ENCODE measurements around the gene MVK. TPM values are rescaled to one million over a fixed set of nuclear protein-coding genes. Genes with fewer than 3 reads are reported as not detected.

The MVK gene
- total RNA-seq, 1 donor from 2014 or later: 12.4 TPM

GRCh38 chr12:109625131-109625559, 51.6 kb downstream of the MVK start:
- Histone ChIP-seq H3K36me3 (ENCODE audit: insufficient read depth, low read length) (no peaks in the 10 kb centered on the region), H3K4me1 (ENCODE audit: insufficient read depth, low read length) (no peaks in the 10 kb centered on the region), H4K20me1 (ENCODE audit: insufficient read depth, low read length) (no peaks in the 10 kb centered on the region), H3K79me2 (ENCODE audit: insufficient read depth, low read length) (no peaks in the 10 kb centered on the region), H3K4me2 (ENCODE audit: low read length) (no peak overlapping the region), H3K9me3 (ENCODE audit: insufficient read depth, low read depth, low read length) (no peaks in the 10 kb centered on the region), H3K27ac (ENCODE audit: low read depth, low read length) (no peak overlapping the region), H3K4me3 (ENCODE audit: insufficient read depth, low read depth, low read length) (no peak overlapping the region), H3K9ac (ENCODE audit: low read length) (no peak overlapping the region), H2AFZ (ENCODE audit: low read depth, low read length) (no peak overlapping the region), H3K27me3 (ENCODE audit: insufficient read depth, low read length) (peaks cover 31% of the 10 kb centered on the region)
- peak; percentile 19 for DNase-seq (ENCODE audit: low read depth)
- H3K27me3 Mint-ChIP-seq (ENCODE audit: low read depth, unreplicated experiment): peaks cover 22% of the 10 kb centered on the region
- H3K4me3 Mint-ChIP-seq (ENCODE audit: unreplicated experiment): no peak overlapping the region
- no peaks in the 10 kb centered on the region for H3K9me3 Mint-ChIP-seq (ENCODE audit: unreplicated experiment)
- peaks cover 1% of the 10 kb centered on the region for H3K4me1 Mint-ChIP-seq (ENCODE audit: low read depth, unreplicated experiment)
- TF ChIP-seq EZH2 (IDR thresholded peaks at IDR 0.05; ENCODE audit: insufficient read depth, low read length): no peak
- no peak for TF ChIP-seq CTCF (IDR thresholded peaks at IDR 0.05; ENCODE audit: insufficient read depth, low read depth, low read length)
- H3K27ac Mint-ChIP-seq (ENCODE audit: unreplicated experiment): no peak overlapping the region
- no peaks in the 10 kb centered on the region for H3K36me3 Mint-ChIP-seq (ENCODE audit: low read depth, unreplicated experiment)
- FAIRE-seq: no peak

- Histone ChIP-seq H3K4me3 (ENCODE audit: insufficient read depth, low read depth, low read length) (no peak overlapping the region), H3K9ac (ENCODE audit: low read length) (no peak overlapping the region), H3K9me3 (ENCODE audit: insufficient read depth, low read depth, low read length) (no peaks in the 10 kb centered on the region), H3K4me2 (ENCODE audit: low read length) (no peak overlapping the region), H3K4me1 (ENCODE audit: insufficient read depth, low read length) (no peaks in the 10 kb centered on the region), H3K27me3 (ENCODE audit: insufficient read depth, low read length) (peaks cover 30% of the 10 kb centered on the region), H4K20me1 (ENCODE audit: insufficient read depth, low read length) (no peaks in the 10 kb centered on the region), H3K36me3 (ENCODE audit: insufficient read depth, low read length) (no peaks in the 10 kb centered on the region), H3K27ac (ENCODE audit: low read depth, low read length) (no peak overlapping the region), H3K79me2 (ENCODE audit: insufficient read depth, low read length) (no peaks in the 10 kb centered on the region), H2AFZ (ENCODE audit: low read depth, low read length) (no peak overlapping the region)
- H3K9me3 Mint-ChIP-seq (ENCODE audit: unreplicated experiment): no peaks in the 10 kb centered on the region
- FAIRE-seq (no peak), DNase-seq (ENCODE audit: low read depth) (no peak)
- H3K4me1 Mint-ChIP-seq (ENCODE audit: low read depth, unreplicated experiment): peaks cover 1% of the 10 kb centered on the region
- H3K27me3 Mint-ChIP-seq (ENCODE audit: low read depth, unreplicated experiment): peaks cover 20% of the 10 kb centered on the region
- H3K36me3 Mint-ChIP-seq (ENCODE audit: low read depth, unreplicated experiment): no peaks in the 10 kb centered on the region
- no peak overlapping the region for H3K27ac Mint-ChIP-seq (ENCODE audit: unreplicated experiment)
- no peak for TF ChIP-seq CTCF (IDR thresholded peaks at IDR 0.05; ENCODE audit: insufficient read depth, low read depth, low read length)
- no peak for TF ChIP-seq EZH2 (IDR thresholded peaks at IDR 0.05; ENCODE audit: insufficient read depth, low read length)
- H3K4me3 Mint-ChIP-seq (ENCODE audit: unreplicated experiment): no peak overlapping the region
Observed at GRCh38 chr12:109625749-109626377, 52.3 kb downstream of the MVK start.

- H3K9me3 Mint-ChIP-seq (ENCODE audit: unreplicated experiment): no peaks in the 10 kb centered on the region
- no peak for DNase-seq (ENCODE audit: low read depth)
Observed at GRCh38 chr12:109626378-109627115, 53.0 kb downstream of the MVK start.

More at GRCh38 chr12:109626378-109627115, 53.0 kb downstream of the MVK start:
- Histone ChIP-seq H3K36me3 (ENCODE audit: insufficient read depth, low read length) (no peaks in the 10 kb centered on the region), H3K4me2 (ENCODE audit: low read length) (no peak overlapping the region), H4K20me1 (ENCODE audit: insufficient read depth, low read length) (no peaks in the 10 kb centered on the region), H2AFZ (ENCODE audit: low read depth, low read length) (no peak overlapping the region), H3K9me3 (ENCODE audit: insufficient read depth, low read depth, low read length) (no peaks in the 10 kb centered on the region), H3K27ac (ENCODE audit: low read depth, low read length) (no peak overlapping the region), H3K27me3 (ENCODE audit: insufficient read depth, low read length) (peaks cover 25% of the 10 kb centered on the region), H3K4me1 (ENCODE audit: insufficient read depth, low read length) (no peaks in the 10 kb centered on the region), H3K4me3 (ENCODE audit: insufficient read depth, low read depth, low read length) (no peak overlapping the region), H3K79me2 (ENCODE audit: insufficient read depth, low read length) (no peaks in the 10 kb centered on the region), H3K9ac (ENCODE audit: low read length) (no peak overlapping the region)
- Mint-ChIP-seq H3K27me3 (ENCODE audit: low read depth, unreplicated experiment) (peaks cover 22% of the 10 kb centered on the region), H3K36me3 (ENCODE audit: low read depth, unreplicated experiment) (no peaks in the 10 kb centered on the region), H3K27ac (ENCODE audit: unreplicated experiment) (no peak overlapping the region), H3K4me1 (ENCODE audit: low read depth, unreplicated experiment) (no peaks in the 10 kb centered on the region), H3K4me3 (ENCODE audit: unreplicated experiment) (no peak overlapping the region)
- TF ChIP-seq EZH2 (IDR thresholded peaks at IDR 0.05; ENCODE audit: insufficient read depth, low read length): no peak
- no peak for TF ChIP-seq CTCF (IDR thresholded peaks at IDR 0.05; ENCODE audit: insufficient read depth, low read depth, low read length)
- no peak for FAIRE-seq

Data from astrocyte (in vitro differentiated cells and primary cell).